Smooth muscle cell (in vitro differentiated cells): ENCODE measurements around the gene RCAN2. TPM values are rescaled to one million over a fixed set of nuclear protein-coding genes. Genes with fewer than 3 reads are reported as not detected.

Experiments used
- DNase-seq: peaks from one replicate; lab custom pipeline; 2025; ENCODE audit not compliant: unreplicated experiment; lab: John Stamatoyannopoulos, UW
- H2AFZ ChIP-seq: fragments of 200-600 bp; sonication (generic); 2 replicates; pipeline ENCODE4 v1.6.0; 2016; ENCODE audit warnings: antibody characterized with exemption, low read depth, mild to moderate bottlenecking
- H3F3A ChIP-seq: fragments of 200-600 bp; sonication (generic); 2 replicates; pipeline ENCODE4 v1.6.0; 2017; ENCODE audit warnings: antibody characterized with exemption, low read depth
- H3K27ac ChIP-seq: fragments of 200-600 bp; sonication (generic); 2 replicates; pipeline ENCODE4 v1.5.1; 2016; ENCODE audit warnings: low read depth, mild to moderate bottlenecking
- H3K27me3 ChIP-seq: fragments of 200-600 bp; sonication (generic); 2 replicates; pipeline ENCODE4 v1.6.1; 2016; ENCODE audit warnings: low read depth, mild to moderate bottlenecking
- H3K36me3 ChIP-seq: fragments of 200-600 bp; sonication (generic); 2 replicates; pipeline ENCODE4 v1.5.1; 2016; ENCODE audit warnings: low read depth
- H3K4me1 ChIP-seq: fragments of 200-600 bp; sonication (generic); 2 replicates; pipeline ENCODE4 v1.5.1; 2016; ENCODE audit warnings: low read depth
- H3K4me2 ChIP-seq: fragments of 200-600 bp; sonication (generic); 2 replicates; pipeline ENCODE4 v1.6.0; 2016; ENCODE audit warnings: mild to moderate bottlenecking
- H3K4me3 ChIP-seq: fragments of 200-600 bp; sonication (generic); 2 replicates; pipeline ENCODE4 v1.5.1; 2016; ENCODE audit warnings: mild to moderate bottlenecking
- H3K79me2 ChIP-seq: fragments of 200-600 bp; sonication (generic); 2 replicates; pipeline ENCODE4 v1.6.0; 2016; ENCODE audit warnings: low read depth, mild to moderate bottlenecking
- H3K9ac ChIP-seq: fragments of 200-600 bp; sonication (generic); 2 replicates; pipeline ENCODE4 v1.6.0; 2016; ENCODE audit warnings: low read depth
- H3K9me3 ChIP-seq: fragments of 200-600 bp; sonication (generic); replicated peaks from 2 replicates; pipeline ENCODE4 v1.5.1; 2016; ENCODE audit warnings: low read depth
- H4K20me1 ChIP-seq: fragments of 200-600 bp; sonication (generic); 2 replicates; pipeline ENCODE4 v1.6.0; 2016; ENCODE audit warnings: low read depth
- CTCF ChIP-seq: fragments of 200-600 bp; sonication (generic); IDR thresholded peaks from 2 replicates; pipeline ENCODE4 v1.5.1; 2017; ENCODE audit warnings: borderline replicate concordance, mild to moderate bottlenecking, antibody characterized with exemption; ENCODE audit not compliant: insufficient read depth, poor library complexity, severe bottlenecking
- WGBS: methylation state at CpG from one replicate; pipeline ENCODE4 v1.1.7; 2016; ENCODE audit warnings: low lambda C conversion rate; 5-methylcytosine and 5-hydroxymethylcytosine counted together
- polyA plus RNA-seq: library from polyadenylated mRNA; unstranded; fragments of >200 nt; fragmentation: Nextera tagmentation; extraction: Ambion mirVana; gene quantifications from 2 replicates; pipeline ENCODE4 v1.2.1, GENCODE V29; 2016
- total RNA-seq: library from RNA; depleted of rRNA; stranded (reverse); fragments of >200 nt; gene quantifications from 2 replicates; pipeline ENCODE4 v1.2.3, GENCODE V29; 2014

The RCAN2 gene
- total and polyA plus RNA-seq, 2 experiments from 2014 or later = 2.5 to 2.7 TPM

GRCh38 chr6:46207174-46207573 lies 284.1 kb downstream of the RCAN2 start:
- no peak overlapping the region for H3K9ac ChIP-seq
- no peaks in the 10 kb centered on the region for H3K36me3 ChIP-seq
- no peaks in the 10 kb centered on the region for H3F3A ChIP-seq
- H3K4me3 ChIP-seq = no peak overlapping the region
- 89% methylated on average over 3 of the region's 3 CpGs for WGBS
- DNase-seq = no peak
- H3K27ac ChIP-seq = no peak overlapping the region
- no peaks in the 10 kb centered on the region for H4K20me1 ChIP-seq
- no peak for TF ChIP-seq CTCF
- H2AFZ ChIP-seq = no peak overlapping the region
- H3K4me2 ChIP-seq = no peak overlapping the region
- H3K27me3 ChIP-seq = no peaks in the 10 kb centered on the region
- no peaks in the 10 kb centered on the region for H3K9me3 ChIP-seq
- no peaks in the 10 kb centered on the region for H3K79me2 ChIP-seq
- no peaks in the 10 kb centered on the region for H3K4me1 ChIP-seq

- no peak overlapping the region for H3K4me3 ChIP-seq
- no peak for DNase-seq
- no peaks in the 10 kb centered on the region for H3F3A ChIP-seq
- no peak for TF ChIP-seq CTCF
- no peaks in the 10 kb centered on the region for H3K79me2 ChIP-seq
- H3K36me3 ChIP-seq = no peaks in the 10 kb centered on the region
- no peak overlapping the region for H3K9ac ChIP-seq
- H3K4me2 ChIP-seq = no peak overlapping the region
- no peak overlapping the region for H2AFZ ChIP-seq
- no peaks in the 10 kb centered on the region for H3K9me3 ChIP-seq
- H4K20me1 ChIP-seq = no peaks in the 10 kb centered on the region
- WGBS = 94% methylated on average over 29 of the region's 29 CpGs
- no peaks in the 10 kb centered on the region for H3K4me1 ChIP-seq
- peaks cover 4% of the 10 kb centered on the region for H3K27me3 ChIP-seq
- H3K27ac ChIP-seq = no peak overlapping the region
Measured at GRCh38 chr6:46204880-46205650, 286.2 kb downstream of the RCAN2 start.

- no peak for DNase-seq
- no peak overlapping the region for H3K9ac ChIP-seq
Measured at GRCh38 chr6:46203391-46204177, 287.7 kb downstream of the RCAN2 start.

More at GRCh38 chr6:46203391-46204177, 287.7 kb downstream of the RCAN2 start:
- H3K9me3 ChIP-seq = no peaks in the 10 kb centered on the region
- no peaks in the 10 kb centered on the region for H3K36me3 ChIP-seq
- no peak overlapping the region for H3K4me2 ChIP-seq
- no peaks in the 10 kb centered on the region for H4K20me1 ChIP-seq
- H3K27ac ChIP-seq = no peak overlapping the region
- 60% methylated on average over 2 of the region's 2 CpGs for whole genome bisulfite sequencing
- no peak for TF ChIP-seq CTCF
- no peaks in the 10 kb centered on the region for H3K4me1 ChIP-seq
- H2AFZ ChIP-seq = no peak overlapping the region
- H3K79me2 ChIP-seq = no peaks in the 10 kb centered on the region
- H3K4me3 ChIP-seq = no peak overlapping the region
- H3K27me3 ChIP-seq = peaks cover 4% of the 10 kb centered on the region
- no peaks in the 10 kb centered on the region for H3F3A ChIP-seq
